GM19395 (cell line): Measurements from ENCODE around the gene MRPS31.
A peak's percentile ranks its signal among the peaks of the same experiment; 100 is the strongest.
"Not testable (repeated sequence)": the region's sequence is repeated elsewhere in the genome, so short reads cannot be mapped to it uniquely, and the experiment has no call there.

Source experiments
- ATAC-seq: cut with Tn5 transposase; IDR thresholded peaks from one replicate; pipeline ENCODE4 v1.9.1; 2021; ENCODE audit warnings: mild to moderate bottlenecking, moderate library complexity; ENCODE audit not compliant: unreplicated experiment

MRPS31 gene

DNA sequence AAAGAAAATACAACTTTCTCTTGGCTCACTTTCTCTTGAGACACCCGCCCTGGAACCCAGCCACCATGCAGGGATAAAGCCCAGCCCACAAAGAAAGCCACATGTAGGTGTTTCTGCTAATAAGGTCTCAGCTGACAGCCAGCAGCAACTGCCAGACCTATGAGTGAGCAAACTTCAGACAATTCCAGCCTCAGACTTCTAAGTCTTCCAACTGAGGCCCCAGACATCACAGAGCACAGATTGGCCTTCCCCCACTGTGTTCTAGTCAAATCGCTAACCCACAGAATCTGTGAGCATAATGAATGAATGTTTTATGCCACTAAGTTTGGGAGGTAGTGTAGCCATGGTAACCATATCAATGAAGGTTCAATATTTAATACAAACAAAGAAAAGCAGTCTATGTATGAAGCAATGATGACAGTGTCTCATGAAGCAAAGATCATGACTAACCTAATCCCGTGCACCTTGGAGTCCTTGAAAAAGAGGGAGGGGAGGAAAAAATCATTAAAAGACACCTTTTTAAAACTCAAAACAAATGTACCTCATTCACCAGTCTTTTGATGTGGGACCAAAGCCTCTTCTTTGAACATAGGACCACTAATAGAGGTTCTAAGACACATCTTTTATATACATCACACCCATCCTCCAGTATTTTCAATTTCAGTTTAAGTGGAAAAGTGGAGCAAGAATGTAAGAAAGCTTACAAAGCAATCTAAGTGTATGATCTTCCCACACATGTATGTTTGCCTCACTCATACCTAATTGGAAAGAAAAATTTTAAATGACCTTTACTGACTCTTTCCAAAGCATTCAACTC, 6.2 kb downstream of the MRPS31 start:
- ATAC-seq: no peak

- no peak for ATAC-seq
These were observed 8.1 kb downstream of the MRPS31 start for GRCh38 chr13:40762849-40763248.

GRCh38 chr13:40758811-40759210, 12.2 kb downstream of the MRPS31 start:
- ATAC-seq: no peak

- peak; percentile 71 for ATAC-seq
These were observed 14.9 kb downstream of the MRPS31 start for GRCh38 chr13:40756042-40756441.

GRCh38 chr13:40755082-40755700, 15.8 kb downstream of the MRPS31 start:
- ATAC-seq: no peak

GRCh38 chr13:40749327-40749726, 21.7 kb downstream of the MRPS31 start:
- no peak for ATAC-seq

DNA sequence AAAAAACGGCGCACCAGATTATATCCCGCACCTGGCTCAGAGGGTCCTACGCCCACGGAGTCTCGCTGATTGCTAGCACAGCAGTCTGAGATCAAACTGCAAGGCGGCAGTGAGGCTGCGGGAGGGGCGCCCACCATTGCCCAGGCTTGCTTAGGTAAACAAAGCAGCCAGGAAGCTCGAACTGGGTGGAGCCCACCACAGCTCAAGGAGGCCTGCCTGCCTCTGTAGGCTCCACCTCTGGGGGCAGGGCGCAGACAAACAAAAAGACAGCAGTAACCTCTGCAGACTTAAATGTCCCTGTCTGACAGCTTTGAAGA, 35.8 kb downstream of the MRPS31 start:
- ATAC-seq: not testable (repeated sequence)

DNA sequence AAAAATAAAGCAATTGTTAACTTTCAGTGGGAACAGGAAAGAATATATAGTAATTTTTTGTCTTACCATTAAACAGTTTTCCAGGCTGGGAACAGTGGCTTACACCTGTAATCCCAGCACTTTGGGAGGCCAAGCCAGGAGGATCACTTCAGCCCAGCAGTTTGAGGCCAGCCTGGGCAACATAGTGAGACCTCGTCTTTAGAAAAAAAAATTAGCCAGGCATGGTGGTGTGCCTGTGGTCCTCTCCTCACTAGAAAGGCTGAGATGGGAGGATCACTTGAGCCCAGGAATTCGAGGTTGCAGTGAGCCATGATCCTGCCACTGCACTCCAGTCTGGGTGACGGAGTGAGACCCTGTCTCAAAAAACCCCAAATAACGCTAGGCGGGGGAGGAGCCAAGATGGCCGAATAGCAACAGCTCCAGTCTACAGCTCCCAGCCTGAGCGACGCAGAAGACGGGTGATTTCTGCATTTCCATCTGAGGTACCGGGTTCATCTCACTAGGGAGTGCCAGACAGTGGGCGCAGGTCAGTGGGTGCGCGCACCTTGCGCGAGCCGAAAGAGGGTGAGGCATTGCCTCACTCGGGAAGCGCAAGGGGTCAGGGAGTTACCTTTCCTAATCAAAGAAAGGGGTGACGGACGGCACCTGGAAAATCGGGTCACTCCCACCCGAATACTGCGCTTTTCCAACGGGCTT, 36.3 kb downstream of the MRPS31 start:
- not testable (repeated sequence) for ATAC-seq

DNA sequence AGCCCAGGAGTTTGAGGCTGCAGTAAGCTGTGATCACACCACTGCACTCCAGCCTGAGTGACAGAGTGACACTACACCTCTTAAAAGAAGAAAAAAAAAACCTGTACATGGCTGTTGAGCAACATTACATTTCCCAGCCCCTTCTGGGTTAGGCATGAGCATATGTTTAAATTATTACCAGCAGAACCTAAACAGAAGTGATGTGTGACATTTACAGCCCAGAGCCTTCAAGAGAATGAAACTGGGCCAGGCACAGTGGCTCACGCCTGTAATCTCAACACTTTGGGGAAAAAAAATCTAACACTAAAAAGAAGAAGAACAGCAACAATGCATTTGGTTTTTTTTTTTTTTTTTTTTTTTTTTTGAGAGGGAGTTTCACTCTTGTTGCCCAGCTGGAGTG, 38.3 kb downstream of the MRPS31 start:
- no peak for ATAC-seq

GRCh38 chr13:40728595-40728994, 42.4 kb downstream of the MRPS31 start:
- ATAC-seq: no peak

- ATAC-seq: not testable (repeated sequence)
These were observed 56.6 kb downstream of the MRPS31 start for GRCh38 chr13:40714433-40714832.

DNA sequence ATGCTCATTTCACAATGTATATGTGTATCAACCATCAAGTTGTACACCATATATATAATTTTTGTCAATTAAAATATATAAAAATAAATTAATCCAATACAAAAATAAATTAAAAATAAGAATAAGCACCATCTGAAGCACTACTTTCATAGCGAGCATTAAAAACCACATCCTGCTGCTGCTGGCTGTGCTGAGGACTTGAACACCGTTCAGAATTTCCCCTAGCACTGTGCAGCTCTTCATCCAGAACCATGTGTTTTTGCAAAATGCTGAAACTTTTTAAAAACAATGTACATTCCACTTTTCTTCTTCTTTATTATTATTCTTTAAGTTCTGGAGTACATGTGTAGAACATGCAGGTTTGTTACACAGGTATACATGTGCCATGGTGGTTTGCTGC, 64.6 kb downstream of the MRPS31 start:
- ATAC-seq: no peak

- ATAC-seq: peak; percentile 77
These were observed 73.3 kb downstream of the MRPS31 start for GRCh38 chr13:40697711-40698110.

- no peak for ATAC-seq
These were observed 76.6 kb downstream of the MRPS31 start for GRCh38 chr13:40694426-40694825.

DNA sequence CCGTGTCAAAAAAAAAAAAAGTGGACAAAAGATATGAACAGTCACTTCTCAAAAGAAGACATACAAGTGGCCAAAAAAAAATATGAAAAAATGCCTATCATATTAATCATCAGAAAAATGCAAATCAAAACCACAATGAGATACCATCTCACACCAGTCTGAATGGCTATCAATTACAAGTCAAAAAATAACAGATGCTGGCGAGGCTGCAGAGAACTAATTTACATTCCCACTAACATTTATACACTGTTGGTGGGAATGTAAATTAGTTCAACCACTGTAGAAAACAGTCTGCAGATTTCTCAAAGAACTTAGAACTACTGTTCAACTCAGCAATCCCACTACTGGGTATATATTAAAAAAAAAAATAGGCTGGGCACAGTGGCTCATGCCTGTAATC, 78.0 kb downstream of the MRPS31 start:
- ATAC-seq: peak; percentile 52

DNA sequence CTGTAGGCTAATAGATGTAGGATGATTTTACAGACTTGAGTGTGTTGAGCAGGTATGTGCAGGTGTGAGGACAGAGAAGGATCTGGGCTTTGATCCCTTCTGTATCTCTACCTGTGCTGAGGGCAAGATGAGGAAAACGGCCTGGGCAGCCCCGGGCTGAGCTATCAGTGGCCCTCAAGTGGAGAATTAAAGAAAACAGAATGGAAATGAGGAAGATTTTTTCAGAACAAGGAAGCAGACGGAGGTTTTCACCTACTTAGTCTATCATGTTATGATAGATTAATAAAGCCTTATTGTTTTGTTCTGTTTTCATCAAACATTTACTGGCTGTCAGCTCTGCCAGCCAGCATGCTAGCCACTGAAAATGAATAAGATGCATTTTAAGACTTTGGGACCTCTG, 82.2 kb downstream of the MRPS31 start:
- ATAC-seq: no peak

- ATAC-seq: no peak
These were observed 88.3 kb downstream of the MRPS31 start for GRCh38 chr13:40682449-40683240.

GRCh38 chr13:40681341-40682146, 89.4 kb downstream of the MRPS31 start:
- no peak for ATAC-seq

- no peak for ATAC-seq
These were observed 90.2 kb downstream of the MRPS31 start for GRCh38 chr13:40680659-40681323.

- no peak for ATAC-seq
These were observed 91.5 kb downstream of the MRPS31 start for GRCh38 chr13:40679480-40679985.
